Left ventricle myocardium inferior (tissue), 1 donor: ENCODE measurements around the gene NCOR2. TPM values are rescaled to one million over a fixed set of nuclear protein-coding genes. Genes with fewer than 3 reads are reported as not detected.
A peak's percentile ranks its signal among the peaks of the same experiment; 100 is the strongest.

ENCODE experiments used
- DNase-seq: peaks from one replicate; pipeline ENCODE4 v3.0.0-alpha.2; 2020
- H3K27ac ChIP-seq: fragments of 200-600 bp; replicated peaks from 2 replicates; pipeline ENCODE4 v1.8.0; 2021
- H3K27me3 ChIP-seq: fragments of 200-600 bp; 2 replicates; pipeline ENCODE4 v1.8.0; 2021; ENCODE audit warnings: low read depth
- H3K36me3 ChIP-seq: fragments of 200-600 bp; 2 replicates; pipeline ENCODE4 v1.8.0; 2021
- H3K4me1 ChIP-seq: fragments of 200-600 bp; 2 replicates; pipeline ENCODE4 v1.8.0; 2021
- H3K4me3 ChIP-seq: fragments of 200-600 bp; 2 replicates; pipeline ENCODE4 v1.8.0; 2021; ENCODE audit warnings: mild to moderate bottlenecking, moderate library complexity
- H3K9me3 ChIP-seq: fragments of 200-600 bp; replicated peaks from 2 replicates; pipeline ENCODE4 v1.8.0; 2021
- intact Hi-C: fragments of 100-400 bp; cut with micrococcal nuclease; formaldehyde crosslinking; loops from one replicate; pipeline ENCODE4 v1.11.0; 2022
- total RNA-seq: library from RNA; stranded (reverse); fragmentation: NEBNext Ultra II Directional; extraction: Animal tissue kit (Norgen Biotek cat#: 25700); gene quantifications from one replicate; pipeline ENCODE4 v1.2.1, GENCODE V29; 2021
- TF ChIP-seq, protein P1 (sequence below): fragments of 200-600 bp; IDR thresholded peaks from 2 replicates; pipeline ENCODE4 v1.8.0; 2021; ENCODE audit warnings: antibody characterized with exemption, mild to moderate bottlenecking, borderline replicate concordance
- donor health status: DM: no; HTN: yes; CAD: no; lungs with severe emphysema.

NCOR2 gene
- total RNA-seq, 1 donor from 2014 or later = 152 TPM

- no peaks in the 10 kb centered on the region for H3K36me3 ChIP-seq
- no peak overlapping the region for H3K4me3 ChIP-seq
- peaks cover 3% of the 10 kb centered on the region for H3K9me3 ChIP-seq
- no peak overlapping the region for H3K27ac ChIP-seq
- intact Hi-C loops = no loop called here
- H3K4me1 ChIP-seq = peaks cover 26% of the 10 kb centered on the region
- TF ChIP-seq, protein P1, sequence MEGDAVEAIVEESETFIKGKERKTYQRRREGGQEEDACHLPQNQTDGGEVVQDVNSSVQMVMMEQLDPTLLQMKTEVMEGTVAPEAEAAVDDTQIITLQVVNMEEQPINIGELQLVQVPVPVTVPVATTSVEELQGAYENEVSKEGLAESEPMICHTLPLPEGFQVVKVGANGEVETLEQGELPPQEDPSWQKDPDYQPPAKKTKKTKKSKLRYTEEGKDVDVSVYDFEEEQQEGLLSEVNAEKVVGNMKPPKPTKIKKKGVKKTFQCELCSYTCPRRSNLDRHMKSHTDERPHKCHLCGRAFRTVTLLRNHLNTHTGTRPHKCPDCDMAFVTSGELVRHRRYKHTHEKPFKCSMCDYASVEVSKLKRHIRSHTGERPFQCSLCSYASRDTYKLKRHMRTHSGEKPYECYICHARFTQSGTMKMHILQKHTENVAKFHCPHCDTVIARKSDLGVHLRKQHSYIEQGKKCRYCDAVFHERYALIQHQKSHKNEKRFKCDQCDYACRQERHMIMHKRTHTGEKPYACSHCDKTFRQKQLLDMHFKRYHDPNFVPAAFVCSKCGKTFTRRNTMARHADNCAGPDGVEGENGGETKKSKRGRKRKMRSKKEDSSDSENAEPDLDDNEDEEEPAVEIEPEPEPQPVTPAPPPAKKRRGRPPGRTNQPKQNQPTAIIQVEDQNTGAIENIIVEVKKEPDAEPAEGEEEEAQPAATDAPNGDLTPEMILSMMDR = no peak
- H3K27me3 ChIP-seq = no peaks in the 10 kb centered on the region
- no peak for DNase-seq
Measured at GRCh38 chr12:124571556-124571955, 4.1 kb upstream of the NCOR2 start.

- intact Hi-C loops = no loop called here
Measured at GRCh38 chr12:124570810-124571209, 3.4 kb upstream of the NCOR2 start.

GRCh38 chr12:124569375-124570148 lies 2.1 kb upstream of the NCOR2 start:
- H3K27me3 ChIP-seq = no peaks in the 10 kb centered on the region
- TF ChIP-seq, protein P1 = no peak
- H3K36me3 ChIP-seq = no peaks in the 10 kb centered on the region
- DNase-seq = no peak
- H3K27ac ChIP-seq = peak overlapping the region; percentile 89
- H3K4me3 ChIP-seq = no peak overlapping the region
- intact Hi-C loops = no loop called here
- H3K4me1 ChIP-seq = peaks cover 46% of the 10 kb centered on the region
- no peaks in the 10 kb centered on the region for H3K9me3 ChIP-seq

More at GRCh38 chr12:124570810-124571209, 3.4 kb upstream of the NCOR2 start:
- no peak overlapping the region for H3K27ac ChIP-seq
- peaks cover 34% of the 10 kb centered on the region for H3K4me1 ChIP-seq
- TF ChIP-seq, protein P1 = no peak
- no peaks in the 10 kb centered on the region for H3K27me3 ChIP-seq
- no peaks in the 10 kb centered on the region for H3K36me3 ChIP-seq
- H3K9me3 ChIP-seq = no peaks in the 10 kb centered on the region
- no peak for DNase-seq
- no peak overlapping the region for H3K4me3 ChIP-seq

DNA sequence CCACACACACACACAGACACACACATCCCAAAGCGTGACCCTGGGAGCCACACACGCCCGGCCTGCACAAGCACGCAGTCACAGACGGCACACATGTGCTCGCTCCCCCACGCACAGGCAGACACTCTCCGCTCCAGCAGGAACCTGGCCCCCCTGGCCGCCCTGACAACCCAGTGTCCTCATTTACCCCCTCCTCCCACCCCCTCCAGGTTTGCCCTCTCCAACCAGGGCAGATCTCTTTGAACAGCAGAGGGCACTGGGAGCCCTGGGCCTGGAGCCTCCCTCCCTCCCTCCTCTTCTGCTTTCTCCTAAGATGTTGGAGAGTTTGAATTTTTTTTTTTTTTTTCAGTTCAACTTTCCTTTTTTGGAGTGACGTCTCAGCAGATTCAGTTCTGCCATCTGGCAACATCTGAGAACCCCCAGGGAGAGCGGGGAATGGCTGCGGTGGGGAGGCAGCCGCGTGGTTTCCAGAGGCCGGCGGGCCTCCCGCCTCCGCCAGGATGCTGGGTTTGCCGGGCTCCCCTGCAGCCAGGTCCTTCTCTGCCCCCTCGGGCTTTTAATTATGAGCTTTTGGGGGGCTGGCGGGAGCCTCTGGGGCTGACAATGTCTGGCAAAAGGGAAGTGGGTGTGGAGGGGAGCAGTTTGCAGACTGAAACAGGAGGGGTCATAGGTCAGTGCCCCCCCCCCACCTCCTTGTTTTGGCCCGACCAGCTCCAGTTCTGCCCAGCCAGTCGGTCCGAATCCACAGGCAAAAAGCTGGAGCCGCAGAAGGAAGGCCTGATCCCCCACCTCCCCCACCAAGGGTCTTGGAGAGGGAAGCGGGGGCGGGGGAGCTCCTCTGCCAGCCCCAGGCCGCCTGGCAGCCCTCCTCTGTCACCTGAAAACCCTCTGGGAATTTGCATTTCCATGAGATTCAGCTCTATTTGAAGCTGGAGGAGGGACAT lies 1.3 kb upstream of the NCOR2 start:
- Histone ChIP-seq H3K27ac (peak overlapping the region; percentile 89), H3K4me1 (peaks cover 55% of the 10 kb centered on the region), H3K9me3 (no peaks in the 10 kb centered on the region), H3K27me3 (no peaks in the 10 kb centered on the region), H3K4me3 (peak overlapping the region; percentile 99), H3K36me3 (no peaks in the 10 kb centered on the region)
- TF ChIP-seq, protein P1 = peak; percentile 45
- intact Hi-C loops = no loop called here
- DNase-seq = peak; percentile 81

DNA sequence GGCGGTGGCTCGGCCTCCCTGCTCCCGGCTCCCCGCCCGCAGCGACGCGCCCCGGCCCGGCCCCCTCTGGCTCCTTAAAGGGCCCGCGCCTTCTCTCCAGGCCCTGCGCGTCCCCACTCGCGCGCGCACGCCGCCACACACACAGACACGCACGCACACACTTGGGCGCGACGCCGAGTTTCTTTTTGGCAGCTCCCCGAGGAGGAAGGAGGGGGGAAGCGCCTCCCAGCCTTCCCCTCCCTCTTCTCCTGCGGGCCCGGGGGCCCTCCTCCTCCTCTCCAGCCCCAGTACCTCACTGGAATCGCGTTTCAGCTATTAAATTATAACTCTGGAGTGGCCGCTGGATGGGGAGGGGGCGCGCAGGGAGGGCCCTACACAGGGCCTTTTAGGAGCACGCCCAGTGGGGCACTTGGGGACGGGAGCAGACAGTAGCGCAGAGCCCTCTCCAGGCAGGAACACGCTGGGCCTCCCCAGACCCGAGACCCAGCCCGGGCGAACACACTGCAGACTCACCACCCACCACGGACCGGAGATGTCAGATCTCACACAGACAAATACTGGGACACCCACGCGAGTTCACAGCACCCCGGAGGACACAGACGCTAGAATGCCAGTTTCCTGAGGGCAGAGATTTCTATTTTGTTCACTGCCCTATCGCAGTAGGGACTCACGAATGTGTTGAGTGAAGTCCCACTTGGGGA lies 411 bp upstream of the NCOR2 start:
- H3K9me3 ChIP-seq = no peaks in the 10 kb centered on the region
- H3K27me3 ChIP-seq = no peaks in the 10 kb centered on the region
- DNase-seq = peak; percentile 97
- TF ChIP-seq, protein P1 = no peak
- peak overlapping the region; percentile 89 for H3K27ac ChIP-seq
- peak overlapping the region; percentile 99 for H3K4me3 ChIP-seq
- no peaks in the 10 kb centered on the region for H3K36me3 ChIP-seq
- peaks cover 63% of the 10 kb centered on the region for H3K4me1 ChIP-seq
- intact Hi-C loops = no loop called here
